K562 (cell line): ENCODE measurements around the gene SHC1. TPM values are rescaled to one million over a fixed set of nuclear protein-coding genes. Genes with fewer than 3 reads are reported as not detected.
A peak's percentile ranks its signal among the peaks of the same experiment; 100 is the strongest.

Source experiments
- E2F1 ChIP-seq: sonication (generic); formaldehyde crosslinking; IDR thresholded peaks from 2 replicates; pipeline ENCODE4 v1.8.1; 2023; ENCODE audit warnings: mild to moderate bottlenecking, missing genetic modification reagents, moderate library complexity
- ELK1 ChIP-seq: sonication (generic); formaldehyde crosslinking; IDR thresholded peaks from 2 replicates; pipeline ENCODE4 v1.8.1; 2022; ENCODE audit warnings: missing genetic modification reagents
- FOXJ3 ChIP-seq: sonication (generic); formaldehyde crosslinking; IDR thresholded peaks from 2 replicates; pipeline ENCODE4 v1.4.0; 2020; ENCODE audit warnings: mild to moderate bottlenecking, missing genetic modification reagents
- MAZ ChIP-seq, 2 experiments: fragments of 450-650 bp in 1 of 2; sonication (generic) in 1 of 2; formaldehyde crosslinking; IDR thresholded peaks in 1 of 2; conservative IDR thresholded peaks in 1 of 2; 2 replicates each; pipeline versions ENCODE4 v1.4.0 to v1.5.0; 2020; ENCODE audit warnings: mild to moderate bottlenecking in 1 of 2, missing genetic modification reagents in 1 of 2
- NELFE ChIP-seq: IDR thresholded peaks from 2 replicates; pipeline ENCODE4 v1.6.1; 2011; ENCODE audit warnings: mild to moderate bottlenecking; ENCODE audit not compliant: insufficient read depth, insufficient read length
- RAD51 ChIP-seq: fragments of 450-650 bp; IDR thresholded peaks from 2 replicates; pipeline ENCODE4 v1.7.1; 2016; ENCODE audit warnings: low read depth, mild to moderate bottlenecking, borderline replicate concordance
- REST ChIP-seq, 2 experiments: fragments of 450-650 bp; formaldehyde crosslinking in 1 of 2; IDR thresholded peaks; 2 replicates each; pipeline versions ENCODE4 v1.4.0 to v1.6.1; 2014 to 2020; ENCODE audit warnings: mild to moderate bottlenecking in 2 of 2, borderline replicate concordance in 1 of 2, low read depth in 1 of 2
- TFE3 ChIP-seq: fragments of 450-650 bp; formaldehyde crosslinking; IDR thresholded peaks from 2 replicates; pipeline ENCODE4 v1.4.0; 2020; ENCODE audit warnings: mild to moderate bottlenecking, mixed read lengths
- TOE1 ChIP-seq, 2 experiments: fragments of 450-650 bp in 1 of 2; sonication (generic) in 1 of 2; formaldehyde crosslinking in 1 of 2; IDR thresholded peaks; 2 replicates each; pipeline versions ENCODE4 v1.7.1 to v1.8.0; 2016 to 2022; ENCODE audit warnings: borderline replicate concordance in 2 of 2, mild to moderate bottlenecking in 2 of 2, antibody characterized with exemption in 1 of 2, inconsistent platforms in 1 of 2, low read depth in 1 of 2, missing genetic modification reagents in 1 of 2, moderate library complexity in 1 of 2
- USF1 ChIP-seq: sonication (generic); formaldehyde crosslinking; IDR thresholded peaks from 2 replicates; pipeline ENCODE4 v1.9.0; 2022; ENCODE audit warnings: mild to moderate bottlenecking, missing genetic modification reagents
- YBX1 ChIP-seq: fragments of 450-650 bp; IDR thresholded peaks from 2 replicates; pipeline ENCODE4 v1.7.1; 2016; ENCODE audit warnings: mild to moderate bottlenecking
- polyA plus RNA-seq, 8 experiments: library from polyadenylated mRNA; depleted of rRNA in 4 of 8; stranded (reverse) in 5 of 8; unstranded in 3 of 8; fragments of >200 nt; fragmentation: Nextera tagmentation in 2 of 8; fragmentation: Illumina TruSeq in 1 of 8; extraction: Ambion mirVana in 2 of 8; extraction: Trizol in 1 of 8; gene quantifications; 2 replicates each; pipeline versions ENCODE4 v1.2.1 to v1.2.3, GENCODE V29; 2011 to 2014; ENCODE audit warnings: inconsistent platforms in 1 of 8, missing spikeins in 1 of 8
- total RNA-seq, 7 experiments: library from RNA; depleted of rRNA in 6 of 7; stranded (reverse); fragments of >200 nt in 6 of 7; fragmentation: Illumina TruSeq in 2 of 7; extraction: Trizol in 2 of 7; gene quantifications; 2 replicates each; pipeline versions ENCODE4 v1.2.1 to v1.2.3, GENCODE V29; 2011 to 2021; ENCODE audit warnings: low replicate concordance in 1 of 7

SHC1 gene
- total and polyA plus RNA-seq, 9 of the 15 experiments (the other 6 are each of a cell fraction or from before 2014, with no cell fraction given), result 4.1 to 113 (median 51.9) TPM

- TF ChIP-seq MAZ (CRISPR knock-in tag; conservative IDR thresholded peaks at IDR 0.05 in 1 of 2, IDR thresholded peaks at IDR 0.05 in 1 of 2) (peak in 1 of 2 experiments; percentile 14; a peak in 2 of 4 replicates), FOXJ3 (CRISPR knock-in tag) (no peak), TOE1 (IDR thresholded peaks at IDR 0.05; ENCODE audit: borderline replicate concordance) (peak; percentile 98), TOE1 (CRISPR knock-in tag; IDR thresholded peaks at IDR 0.05; ENCODE audit: borderline replicate concordance, low read depth) (no peak), TFE3 (CRISPR knock-in tag) (peak; percentile 98), USF1 (CRISPR knock-in tag) (peak; percentile 85), ELK1 (CRISPR knock-in tag) (no peak), YBX1 (no peak), NELFE (no peak), E2F1 (CRISPR knock-in tag) (no peak), RAD51 (peak; percentile 93), REST (IDR thresholded peaks at IDR 0.05; ENCODE audit: borderline replicate concordance) (peak; percentile 20; the same call in 1 of the 2 replicates), REST (CRISPR knock-in tag; IDR thresholded peaks at IDR 0.05; ENCODE audit: low read depth) (no peak)
Observed at GRCh38 chr1:154955718-154956543, 14.6 kb downstream of the SHC1 start, which contains the start of gene PBXIP1 (continued).
